ENCODE measurements around the gene JHY.

JHY gene

GRCh38 chr11:122897606-122898210 is 15.1 kb downstream of the JHY start:
- H3K9me3 ChIP-seq (ENCODE audit: control insufficient read depth, low read length) = no peaks in the 10 kb centered on the region
- DNase-seq = no peak

GRCh38 chr11:122898799-122899198 is 16.2 kb downstream of the JHY start:
- no peaks in the 10 kb centered on the region for H3K9me3 ChIP-seq (ENCODE audit: control insufficient read depth, low read length)

More at GRCh38 chr11:122897606-122898210, 15.1 kb downstream of the JHY start:
- H3K36me3 ChIP-seq (ENCODE audit: control insufficient read depth, insufficient read depth, low read length) = no peaks in the 10 kb centered on the region
- no peaks in the 10 kb centered on the region for H3K27me3 ChIP-seq (replicated peaks; ENCODE audit: control insufficient read depth, insufficient read depth, low read length, poor library complexity, severe bottlenecking)
- no peaks in the 10 kb centered on the region for H3K4me1 ChIP-seq (ENCODE audit: control insufficient read depth, insufficient read depth, low read length, poor library complexity, severe bottlenecking)
- no peak overlapping the region for H3K4me3 ChIP-seq (ENCODE audit: insufficient read depth, low read depth, low read length, poor library complexity, severe bottlenecking)
- H3K27ac ChIP-seq (ENCODE audit: insufficient read depth, low read length, poor library complexity, severe bottlenecking) = no peak overlapping the region

GRCh38 chr11:122900587-122901202 is 18.1 kb downstream of the JHY start:
- Histone ChIP-seq H3K9me3 (ENCODE audit: control insufficient read depth, low read length) (no peaks in the 10 kb centered on the region), H3K27ac (ENCODE audit: insufficient read depth, low read length, poor library complexity, severe bottlenecking) (no peak overlapping the region), H3K4me1 (ENCODE audit: control insufficient read depth, insufficient read depth, low read length, poor library complexity, severe bottlenecking) (no peaks in the 10 kb centered on the region), H3K27me3 (replicated peaks; ENCODE audit: control insufficient read depth, insufficient read depth, low read length, poor library complexity, severe bottlenecking) (no peaks in the 10 kb centered on the region), H3K4me3 (ENCODE audit: insufficient read depth, low read depth, low read length, poor library complexity, severe bottlenecking) (no peak overlapping the region), H3K36me3 (ENCODE audit: control insufficient read depth, insufficient read depth, low read length) (no peaks in the 10 kb centered on the region)
- DNase-seq = no peak

More at GRCh38 chr11:122898799-122899198, 16.2 kb downstream of the JHY start:
- no peaks in the 10 kb centered on the region for H3K36me3 ChIP-seq (ENCODE audit: control insufficient read depth, insufficient read depth, low read length)
- H3K27ac ChIP-seq (ENCODE audit: insufficient read depth, low read length, poor library complexity, severe bottlenecking) = no peak overlapping the region
- no peak for DNase-seq
- H3K4me3 ChIP-seq (ENCODE audit: insufficient read depth, low read depth, low read length, poor library complexity, severe bottlenecking) = no peak overlapping the region
- H3K27me3 ChIP-seq (replicated peaks; ENCODE audit: control insufficient read depth, insufficient read depth, low read length, poor library complexity, severe bottlenecking) = no peaks in the 10 kb centered on the region
- no peaks in the 10 kb centered on the region for H3K4me1 ChIP-seq (ENCODE audit: control insufficient read depth, insufficient read depth, low read length, poor library complexity, severe bottlenecking)

GRCh38 chr11:122902951-122903350 is 20.4 kb downstream of the JHY start:
- H3K9me3 ChIP-seq (ENCODE audit: control insufficient read depth, low read length) = no peaks in the 10 kb centered on the region
- DNase-seq = no peak
- no peak overlapping the region for H3K4me3 ChIP-seq (ENCODE audit: insufficient read depth, low read depth, low read length, poor library complexity, severe bottlenecking)
- H3K27ac ChIP-seq (ENCODE audit: insufficient read depth, low read length, poor library complexity, severe bottlenecking) = no peak overlapping the region
- H3K36me3 ChIP-seq (ENCODE audit: control insufficient read depth, insufficient read depth, low read length) = no peaks in the 10 kb centered on the region
- H3K4me1 ChIP-seq (ENCODE audit: control insufficient read depth, insufficient read depth, low read length, poor library complexity, severe bottlenecking) = no peaks in the 10 kb centered on the region
- no peaks in the 10 kb centered on the region for H3K27me3 ChIP-seq (replicated peaks; ENCODE audit: control insufficient read depth, insufficient read depth, low read length, poor library complexity, severe bottlenecking)

GRCh38 chr11:122910775-122911174 is 28.2 kb downstream of the JHY start:
- H3K4me1 ChIP-seq (ENCODE audit: control insufficient read depth, insufficient read depth, low read length, poor library complexity, severe bottlenecking) = no peaks in the 10 kb centered on the region
- H3K27ac ChIP-seq (ENCODE audit: insufficient read depth, low read length, poor library complexity, severe bottlenecking) = no peak overlapping the region
- DNase-seq = no peak
- H3K4me3 ChIP-seq (ENCODE audit: insufficient read depth, low read depth, low read length, poor library complexity, severe bottlenecking) = no peak overlapping the region
- H3K9me3 ChIP-seq (ENCODE audit: control insufficient read depth, low read length) = no peaks in the 10 kb centered on the region
- no peaks in the 10 kb centered on the region for H3K27me3 ChIP-seq (replicated peaks; ENCODE audit: control insufficient read depth, insufficient read depth, low read length, poor library complexity, severe bottlenecking)
- H3K36me3 ChIP-seq (ENCODE audit: control insufficient read depth, insufficient read depth, low read length) = no peaks in the 10 kb centered on the region

GRCh38 chr11:122917311-122917710 is 34.8 kb downstream of the JHY start:
- H3K4me3 ChIP-seq (ENCODE audit: insufficient read depth, low read depth, low read length, poor library complexity, severe bottlenecking) = no peak overlapping the region
- DNase-seq = no peak
- no peaks in the 10 kb centered on the region for H3K4me1 ChIP-seq (ENCODE audit: control insufficient read depth, insufficient read depth, low read length, poor library complexity, severe bottlenecking)
- no peaks in the 10 kb centered on the region for H3K9me3 ChIP-seq (ENCODE audit: control insufficient read depth, low read length)
- no peaks in the 10 kb centered on the region for H3K27me3 ChIP-seq (replicated peaks; ENCODE audit: control insufficient read depth, insufficient read depth, low read length, poor library complexity, severe bottlenecking)
- no peaks in the 10 kb centered on the region for H3K36me3 ChIP-seq (ENCODE audit: control insufficient read depth, insufficient read depth, low read length)
- no peak overlapping the region for H3K27ac ChIP-seq (ENCODE audit: insufficient read depth, low read length, poor library complexity, severe bottlenecking)

- Histone ChIP-seq H3K9me3 (ENCODE audit: control insufficient read depth, low read length) (no peaks in the 10 kb centered on the region), H3K27me3 (replicated peaks; ENCODE audit: control insufficient read depth, insufficient read depth, low read length, poor library complexity, severe bottlenecking) (no peaks in the 10 kb centered on the region), H3K36me3 (ENCODE audit: control insufficient read depth, insufficient read depth, low read length) (no peaks in the 10 kb centered on the region), H3K4me1 (ENCODE audit: control insufficient read depth, insufficient read depth, low read length, poor library complexity, severe bottlenecking) (no peaks in the 10 kb centered on the region), H3K4me3 (ENCODE audit: insufficient read depth, low read depth, low read length, poor library complexity, severe bottlenecking) (no peak overlapping the region), H3K27ac (ENCODE audit: insufficient read depth, low read length, poor library complexity, severe bottlenecking) (no peak overlapping the region)
- DNase-seq = no peak
Observed at GRCh38 chr11:122918734-122919133, 36.2 kb downstream of the JHY start.

- H3K9me3 ChIP-seq (ENCODE audit: control insufficient read depth, low read length) = no peaks in the 10 kb centered on the region
- peaks cover 5% of the 10 kb centered on the region for H3K36me3 ChIP-seq (ENCODE audit: control insufficient read depth, insufficient read depth, low read length)
- H3K4me3 ChIP-seq (ENCODE audit: insufficient read depth, low read depth, low read length, poor library complexity, severe bottlenecking) = no peak overlapping the region
- no peak overlapping the region for H3K27ac ChIP-seq (ENCODE audit: insufficient read depth, low read length, poor library complexity, severe bottlenecking)
- no peak for DNase-seq
- no peaks in the 10 kb centered on the region for H3K27me3 ChIP-seq (replicated peaks; ENCODE audit: control insufficient read depth, insufficient read depth, low read length, poor library complexity, severe bottlenecking)
- H3K4me1 ChIP-seq (ENCODE audit: control insufficient read depth, insufficient read depth, low read length, poor library complexity, severe bottlenecking) = no peaks in the 10 kb centered on the region
Observed at GRCh38 chr11:122920579-122920978, 38.0 kb downstream of the JHY start.

- Histone ChIP-seq H3K27ac (ENCODE audit: insufficient read depth, low read length, poor library complexity, severe bottlenecking) (no peak overlapping the region), H3K27me3 (replicated peaks; ENCODE audit: control insufficient read depth, insufficient read depth, low read length, poor library complexity, severe bottlenecking) (no peaks in the 10 kb centered on the region), H3K4me1 (ENCODE audit: control insufficient read depth, insufficient read depth, low read length, poor library complexity, severe bottlenecking) (no peaks in the 10 kb centered on the region), H3K4me3 (ENCODE audit: insufficient read depth, low read depth, low read length, poor library complexity, severe bottlenecking) (no peak overlapping the region), H3K9me3 (ENCODE audit: control insufficient read depth, low read length) (no peaks in the 10 kb centered on the region), H3K36me3 (ENCODE audit: control insufficient read depth, insufficient read depth, low read length) (peaks cover 5% of the 10 kb centered on the region)
- no peak for DNase-seq
Observed at GRCh38 chr11:122922893-122923292, 40.3 kb downstream of the JHY start.

GRCh38 chr11:122923302-122923701 is 40.7 kb downstream of the JHY start:
- Histone ChIP-seq H3K9me3 (ENCODE audit: control insufficient read depth, low read length) (no peaks in the 10 kb centered on the region), H3K4me3 (ENCODE audit: insufficient read depth, low read depth, low read length, poor library complexity, severe bottlenecking) (no peak overlapping the region), H3K27me3 (replicated peaks; ENCODE audit: control insufficient read depth, insufficient read depth, low read length, poor library complexity, severe bottlenecking) (no peaks in the 10 kb centered on the region), H3K4me1 (ENCODE audit: control insufficient read depth, insufficient read depth, low read length, poor library complexity, severe bottlenecking) (no peaks in the 10 kb centered on the region), H3K27ac (ENCODE audit: insufficient read depth, low read length, poor library complexity, severe bottlenecking) (no peak overlapping the region), H3K36me3 (ENCODE audit: control insufficient read depth, insufficient read depth, low read length) (peaks cover 5% of the 10 kb centered on the region)
- DNase-seq = no peak

Measured in effector memory CD4-positive, alpha-beta T cell (primary cell).